ENCODE data around the gene CMBL.

Gene CMBL

GRCh38 chr5:10321882-10322281, 14.2 kb upstream of the CMBL start:
- Histone ChIP-seq H3K4me3 (ENCODE audit: low read depth, low read length) (no peak overlapping the region), H3K4me1 (peaks cover 9% of the 10 kb centered on the region), H3K9me3 (no peaks in the 10 kb centered on the region), H3K36me3 (no peaks in the 10 kb centered on the region), H3K27me3 (no peaks in the 10 kb centered on the region)
- DNase-seq, result no peak
- TF ChIP-seq CTCF (IDR thresholded peaks at IDR 0.05; ENCODE audit: low read depth, low read length), result no peak

GRCh38 chr5:10320793-10321192, 13.1 kb upstream of the CMBL start:
- H3K27me3 ChIP-seq, result no peaks in the 10 kb centered on the region
- no peaks in the 10 kb centered on the region for H3K36me3 ChIP-seq
- H3K9me3 ChIP-seq, result no peaks in the 10 kb centered on the region
- DNase-seq, result no peak
- H3K4me1 ChIP-seq, result peaks cover 9% of the 10 kb centered on the region
- no peak overlapping the region for H3K4me3 ChIP-seq (ENCODE audit: low read depth, low read length)
- TF ChIP-seq CTCF (IDR thresholded peaks at IDR 0.05; ENCODE audit: low read depth, low read length), result no peak

GRCh38 chr5:10319202-10319851, 11.6 kb upstream of the CMBL start:
- no peaks in the 10 kb centered on the region for H3K27me3 ChIP-seq
- DNase-seq, result no peak
- H3K4me3 ChIP-seq (ENCODE audit: low read depth, low read length), result no peak overlapping the region
- H3K9me3 ChIP-seq, result no peaks in the 10 kb centered on the region
- TF ChIP-seq CTCF (IDR thresholded peaks at IDR 0.05; ENCODE audit: low read depth, low read length), result no peak
- H3K4me1 ChIP-seq, result peaks cover 9% of the 10 kb centered on the region
- no peaks in the 10 kb centered on the region for H3K36me3 ChIP-seq

GRCh38 chr5:10317825-10318682, 10.4 kb upstream of the CMBL start:
- H3K27me3 ChIP-seq, result no peaks in the 10 kb centered on the region
- H3K9me3 ChIP-seq, result no peaks in the 10 kb centered on the region
- TF ChIP-seq CTCF (IDR thresholded peaks at IDR 0.05; ENCODE audit: low read depth, low read length), result no peak
- no peaks in the 10 kb centered on the region for H3K4me1 ChIP-seq
- no peak for DNase-seq
- no peak overlapping the region for H3K4me3 ChIP-seq (ENCODE audit: low read depth, low read length)
- no peaks in the 10 kb centered on the region for H3K36me3 ChIP-seq

GRCh38 chr5:10315824-10316509, 8.3 kb upstream of the CMBL start:
- no peaks in the 10 kb centered on the region for H3K4me1 ChIP-seq
- H3K27me3 ChIP-seq, result no peaks in the 10 kb centered on the region
- H3K36me3 ChIP-seq, result no peaks in the 10 kb centered on the region
- no peak for DNase-seq
- no peak for TF ChIP-seq CTCF (IDR thresholded peaks at IDR 0.05; ENCODE audit: low read depth, low read length)
- H3K4me3 ChIP-seq (ENCODE audit: low read depth, low read length), result no peak overlapping the region
- no peaks in the 10 kb centered on the region for H3K9me3 ChIP-seq
